ENCODE data around the gene C9orf57.

The C9orf57 gene

GRCh38 chr9:72044095-72044494 is 16.3 kb downstream of the C9orf57 start:
- H3K27me3 ChIP-seq (ENCODE audit: control insufficient read depth, insufficient read depth, low read length) = peaks cover 6% of the 10 kb centered on the region
- no peak overlapping the region for H3K4me2 ChIP-seq (ENCODE audit: low read length)
- H3K4me3 ChIP-seq (ENCODE audit: low read length) = no peak overlapping the region
- no peaks in the 10 kb centered on the region for H3K9me3 ChIP-seq (replicated peaks; ENCODE audit: low read length)
- H3K4me1 ChIP-seq (ENCODE audit: control insufficient read depth, insufficient read depth, low read length) = peaks cover 7% of the 10 kb centered on the region
- H3K9ac ChIP-seq (ENCODE audit: low read depth, low read length) = no peak overlapping the region
- no peaks in the 10 kb centered on the region for H3K36me3 ChIP-seq (ENCODE audit: insufficient read depth, low read length)

GRCh38 chr9:72043576-72043975 is 16.8 kb downstream of the C9orf57 start:
- peaks cover 7% of the 10 kb centered on the region for H3K4me1 ChIP-seq (ENCODE audit: control insufficient read depth, insufficient read depth, low read length)
- H3K4me3 ChIP-seq (ENCODE audit: low read length) = no peak overlapping the region
- no peaks in the 10 kb centered on the region for H3K9me3 ChIP-seq (replicated peaks; ENCODE audit: low read length)
- no peaks in the 10 kb centered on the region for H3K36me3 ChIP-seq (ENCODE audit: insufficient read depth, low read length)
- H3K27me3 ChIP-seq (ENCODE audit: control insufficient read depth, insufficient read depth, low read length) = peaks cover 6% of the 10 kb centered on the region
- no peak overlapping the region for H3K9ac ChIP-seq (ENCODE audit: low read depth, low read length)
- no peak overlapping the region for H3K4me2 ChIP-seq (ENCODE audit: low read length)

- Histone ChIP-seq H3K4me1 (ENCODE audit: control insufficient read depth, insufficient read depth, low read length) (peaks cover 7% of the 10 kb centered on the region), H3K4me3 (ENCODE audit: low read length) (no peak overlapping the region), H3K9ac (ENCODE audit: low read depth, low read length) (no peak overlapping the region), H3K4me2 (ENCODE audit: low read length) (no peak overlapping the region), H3K27me3 (ENCODE audit: control insufficient read depth, insufficient read depth, low read length) (peaks cover 6% of the 10 kb centered on the region), H3K9me3 (replicated peaks; ENCODE audit: low read length) (no peaks in the 10 kb centered on the region), H3K36me3 (ENCODE audit: insufficient read depth, low read length) (no peaks in the 10 kb centered on the region)
Measured at GRCh38 chr9:72042928-72043327, 17.5 kb downstream of the C9orf57 start.

- Histone ChIP-seq H3K4me3 (ENCODE audit: low read length) (no peak overlapping the region), H3K9ac (ENCODE audit: low read depth, low read length) (no peak overlapping the region), H3K36me3 (ENCODE audit: insufficient read depth, low read length) (no peaks in the 10 kb centered on the region), H3K27me3 (ENCODE audit: control insufficient read depth, insufficient read depth, low read length) (peaks cover 11% of the 10 kb centered on the region), H3K4me2 (ENCODE audit: low read length) (peak overlapping the region; percentile 18), H3K4me1 (ENCODE audit: control insufficient read depth, insufficient read depth, low read length) (peaks cover 7% of the 10 kb centered on the region), H3K9me3 (replicated peaks; ENCODE audit: low read length) (no peaks in the 10 kb centered on the region)
Measured at GRCh38 chr9:72041775-72042194, 18.6 kb downstream of the C9orf57 start.

- Histone ChIP-seq H3K9ac (ENCODE audit: low read depth, low read length) (no peak overlapping the region), H3K36me3 (ENCODE audit: insufficient read depth, low read length) (no peaks in the 10 kb centered on the region), H3K4me2 (ENCODE audit: low read length) (peak overlapping the region; percentile 18), H3K27me3 (ENCODE audit: control insufficient read depth, insufficient read depth, low read length) (peaks cover 13% of the 10 kb centered on the region), H3K9me3 (replicated peaks; ENCODE audit: low read length) (no peaks in the 10 kb centered on the region), H3K4me1 (ENCODE audit: control insufficient read depth, insufficient read depth, low read length) (peaks cover 7% of the 10 kb centered on the region), H3K4me3 (ENCODE audit: low read length) (no peak overlapping the region)
Measured at GRCh38 chr9:72041369-72041768, 19.0 kb downstream of the C9orf57 start.

GRCh38 chr9:72039532-72039931 is 20.9 kb downstream of the C9orf57 start:
- no peaks in the 10 kb centered on the region for H3K36me3 ChIP-seq (ENCODE audit: insufficient read depth, low read length)
- no peak overlapping the region for H3K4me2 ChIP-seq (ENCODE audit: low read length)
- peaks cover 7% of the 10 kb centered on the region for H3K4me1 ChIP-seq (ENCODE audit: control insufficient read depth, insufficient read depth, low read length)
- H3K9me3 ChIP-seq (replicated peaks; ENCODE audit: low read length) = no peaks in the 10 kb centered on the region
- H3K27me3 ChIP-seq (ENCODE audit: control insufficient read depth, insufficient read depth, low read length) = peaks cover 13% of the 10 kb centered on the region
- H3K4me3 ChIP-seq (ENCODE audit: low read length) = no peak overlapping the region
- H3K9ac ChIP-seq (ENCODE audit: low read depth, low read length) = no peak overlapping the region

GRCh38 chr9:72038890-72039410 is 21.5 kb downstream of the C9orf57 start:
- Histone ChIP-seq H3K9me3 (replicated peaks; ENCODE audit: low read length) (no peaks in the 10 kb centered on the region), H3K4me3 (ENCODE audit: low read length) (no peak overlapping the region), H3K4me1 (ENCODE audit: control insufficient read depth, insufficient read depth, low read length) (peaks cover 7% of the 10 kb centered on the region), H3K4me2 (ENCODE audit: low read length) (no peak overlapping the region), H3K9ac (ENCODE audit: low read depth, low read length) (no peak overlapping the region), H3K36me3 (ENCODE audit: insufficient read depth, low read length) (no peaks in the 10 kb centered on the region), H3K27me3 (ENCODE audit: control insufficient read depth, insufficient read depth, low read length) (peaks cover 13% of the 10 kb centered on the region)

- Histone ChIP-seq H3K27me3 (ENCODE audit: control insufficient read depth, insufficient read depth, low read length) (peaks cover 10% of the 10 kb centered on the region), H3K4me1 (ENCODE audit: control insufficient read depth, insufficient read depth, low read length) (peaks cover 7% of the 10 kb centered on the region), H3K9me3 (replicated peaks; ENCODE audit: low read length) (no peaks in the 10 kb centered on the region), H3K4me3 (ENCODE audit: low read length) (no peak overlapping the region), H3K9ac (ENCODE audit: low read depth, low read length) (no peak overlapping the region), H3K4me2 (ENCODE audit: low read length) (no peak overlapping the region), H3K36me3 (ENCODE audit: insufficient read depth, low read length) (no peaks in the 10 kb centered on the region)
Measured at GRCh38 chr9:72038408-72038807, 22.0 kb downstream of the C9orf57 start.

- Histone ChIP-seq H3K36me3 (ENCODE audit: insufficient read depth, low read length) (no peaks in the 10 kb centered on the region), H3K4me3 (ENCODE audit: low read length) (no peak overlapping the region), H3K4me2 (ENCODE audit: low read length) (no peak overlapping the region), H3K9ac (ENCODE audit: low read depth, low read length) (no peak overlapping the region), H3K4me1 (ENCODE audit: control insufficient read depth, insufficient read depth, low read length) (peaks cover 7% of the 10 kb centered on the region), H3K9me3 (replicated peaks; ENCODE audit: low read length) (no peaks in the 10 kb centered on the region), H3K27me3 (ENCODE audit: control insufficient read depth, insufficient read depth, low read length) (peaks cover 7% of the 10 kb centered on the region)
Measured at GRCh38 chr9:72037571-72037970, 22.8 kb downstream of the C9orf57 start.

- Histone ChIP-seq H3K9me3 (replicated peaks; ENCODE audit: low read length) (no peaks in the 10 kb centered on the region), H3K36me3 (ENCODE audit: insufficient read depth, low read length) (no peaks in the 10 kb centered on the region), H3K4me2 (ENCODE audit: low read length) (no peak overlapping the region), H3K9ac (ENCODE audit: low read depth, low read length) (no peak overlapping the region), H3K4me3 (ENCODE audit: low read length) (no peak overlapping the region), H3K4me1 (ENCODE audit: control insufficient read depth, insufficient read depth, low read length) (peaks cover 7% of the 10 kb centered on the region), H3K27me3 (ENCODE audit: control insufficient read depth, insufficient read depth, low read length) (no peaks in the 10 kb centered on the region)
Measured at GRCh38 chr9:72030767-72031166, 29.6 kb downstream of the C9orf57 start.

GRCh38 chr9:72029986-72030385 is 30.4 kb downstream of the C9orf57 start:
- Histone ChIP-seq H3K9me3 (replicated peaks; ENCODE audit: low read length) (no peaks in the 10 kb centered on the region), H3K36me3 (ENCODE audit: insufficient read depth, low read length) (no peaks in the 10 kb centered on the region), H3K4me2 (ENCODE audit: low read length) (no peak overlapping the region), H3K9ac (ENCODE audit: low read depth, low read length) (no peak overlapping the region), H3K4me3 (ENCODE audit: low read length) (no peak overlapping the region), H3K27me3 (ENCODE audit: control insufficient read depth, insufficient read depth, low read length) (no peaks in the 10 kb centered on the region), H3K4me1 (ENCODE audit: control insufficient read depth, insufficient read depth, low read length) (peaks cover 15% of the 10 kb centered on the region)

- Histone ChIP-seq H3K9me3 (replicated peaks; ENCODE audit: low read length) (no peaks in the 10 kb centered on the region), H3K27me3 (ENCODE audit: control insufficient read depth, insufficient read depth, low read length) (no peaks in the 10 kb centered on the region), H3K4me3 (ENCODE audit: low read length) (no peak overlapping the region), H3K4me2 (ENCODE audit: low read length) (no peak overlapping the region), H3K9ac (ENCODE audit: low read depth, low read length) (no peak overlapping the region), H3K4me1 (ENCODE audit: control insufficient read depth, insufficient read depth, low read length) (peaks cover 26% of the 10 kb centered on the region), H3K36me3 (ENCODE audit: insufficient read depth, low read length) (no peaks in the 10 kb centered on the region)
Measured at GRCh38 chr9:72025906-72026305, 34.5 kb downstream of the C9orf57 start.

All from skeletal muscle satellite cell (primary cell).